ENCODE data around the gene NPY. TPM values are rescaled to one million over a fixed set of nuclear protein-coding genes. Genes with fewer than 3 reads are reported as not detected.

The NPY gene
- total RNA-seq, result not detected in 3 replicates

- DNase-seq (ENCODE audit: low spot score in 2 of 2, unreplicated experiment in 2 of 2), result no peak
- no peaks in the 10 kb centered on the region for H3K36me3 Mint-ChIP-seq
- H3K4me1 Mint-ChIP-seq, result peaks cover 7% of the 10 kb centered on the region
- TF ChIP-seq CTCF (IDR thresholded peaks at IDR 0.05; ENCODE audit: unreplicated experiment), result no peak
- H3K27ac Mint-ChIP-seq, result no peak within 1 kb of the TSS
- H3K9me3 Mint-ChIP-seq, result no peaks in the 10 kb centered on the region
- H3K27me3 Mint-ChIP-seq (ENCODE audit: low read depth), result peaks cover 54% of the 10 kb centered on the region
- H3K4me3 Mint-ChIP-seq, result peak within 1 kb of the TSS; percentile 54
Observed at GRCh38 chr7:24283897-24284698, at the start of gene NPY. NPY (plus strand) TSS chr7:24284190; CDS start chr7:24285241, 1,051 bp downstream.

DNA sequence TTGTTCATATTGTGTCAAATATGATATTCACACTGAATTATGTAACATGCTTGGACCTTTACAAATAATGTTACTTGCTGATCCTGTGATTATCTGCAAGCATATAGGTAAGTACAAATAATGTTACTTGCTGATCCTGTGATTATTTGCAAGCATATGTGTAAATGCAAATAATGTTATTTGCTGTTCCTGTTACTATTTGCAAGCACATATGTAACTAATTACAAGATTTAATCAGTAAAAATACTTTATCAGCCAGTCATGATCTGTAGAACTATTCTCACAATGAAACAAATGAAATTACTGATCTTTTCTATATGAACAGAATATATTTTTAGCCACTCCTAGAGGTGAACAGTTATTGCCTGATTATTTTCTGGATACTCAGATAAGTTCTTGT is 44.7 kb upstream of the NPY start:
- Mint-ChIP-seq H3K36me3 (no peaks in the 10 kb centered on the region), H3K27ac (no peak overlapping the region), H3K4me3 (no peak overlapping the region), H3K27me3 (ENCODE audit: low read depth) (peaks cover 2% of the 10 kb centered on the region), H3K9me3 (no peaks in the 10 kb centered on the region), H3K4me1 (peaks cover 26% of the 10 kb centered on the region)
- TF ChIP-seq CTCF (IDR thresholded peaks at IDR 0.05; ENCODE audit: unreplicated experiment), result no peak
- DNase-seq (ENCODE audit: low spot score in 2 of 2, unreplicated experiment in 2 of 2), result no peak

GRCh38 chr7:24241206-24241605 is 42.8 kb upstream of the NPY start:
- TF ChIP-seq CTCF (IDR thresholded peaks at IDR 0.05; ENCODE audit: unreplicated experiment), result no peak
- no peak for DNase-seq (ENCODE audit: low spot score in 2 of 2, unreplicated experiment in 2 of 2)
- Mint-ChIP-seq H3K27ac (no peak overlapping the region), H3K27me3 (ENCODE audit: low read depth) (peaks cover 2% of the 10 kb centered on the region), H3K36me3 (no peaks in the 10 kb centered on the region), H3K9me3 (no peaks in the 10 kb centered on the region), H3K4me3 (no peak overlapping the region), H3K4me1 (peaks cover 24% of the 10 kb centered on the region)

GRCh38 chr7:24244554-24244953 is 39.4 kb upstream of the NPY start:
- TF ChIP-seq CTCF (IDR thresholded peaks at IDR 0.05; ENCODE audit: unreplicated experiment), result no peak
- H3K27ac Mint-ChIP-seq, result no peak overlapping the region
- H3K9me3 Mint-ChIP-seq, result no peaks in the 10 kb centered on the region

GRCh38 chr7:24245362-24245761 is 38.6 kb upstream of the NPY start:
- DNase-seq (ENCODE audit: low spot score in 2 of 2, unreplicated experiment in 2 of 2), result no peak
- Mint-ChIP-seq H3K36me3 (no peaks in the 10 kb centered on the region), H3K27me3 (ENCODE audit: low read depth) (peaks cover 3% of the 10 kb centered on the region), H3K4me3 (no peak overlapping the region), H3K9me3 (peaks cover 4% of the 10 kb centered on the region), H3K27ac (no peak overlapping the region), H3K4me1 (peaks cover 8% of the 10 kb centered on the region)
- TF ChIP-seq CTCF (IDR thresholded peaks at IDR 0.05; ENCODE audit: unreplicated experiment), result no peak

More at GRCh38 chr7:24244554-24244953, 39.4 kb upstream of the NPY start:
- no peak overlapping the region for H3K4me3 Mint-ChIP-seq
- H3K4me1 Mint-ChIP-seq, result peaks cover 10% of the 10 kb centered on the region
- no peaks in the 10 kb centered on the region for H3K36me3 Mint-ChIP-seq
- DNase-seq (ENCODE audit: low spot score in 2 of 2, unreplicated experiment in 2 of 2), result no peak
- peaks cover 3% of the 10 kb centered on the region for H3K27me3 Mint-ChIP-seq (ENCODE audit: low read depth)
